ENCODE measurements around the gene SLC35G6.
"Not testable (repeated sequence)": the region's sequence is repeated elsewhere in the genome, so short reads cannot be mapped to it uniquely, and the experiment has no call there.

SLC35G6 gene

DNA sequence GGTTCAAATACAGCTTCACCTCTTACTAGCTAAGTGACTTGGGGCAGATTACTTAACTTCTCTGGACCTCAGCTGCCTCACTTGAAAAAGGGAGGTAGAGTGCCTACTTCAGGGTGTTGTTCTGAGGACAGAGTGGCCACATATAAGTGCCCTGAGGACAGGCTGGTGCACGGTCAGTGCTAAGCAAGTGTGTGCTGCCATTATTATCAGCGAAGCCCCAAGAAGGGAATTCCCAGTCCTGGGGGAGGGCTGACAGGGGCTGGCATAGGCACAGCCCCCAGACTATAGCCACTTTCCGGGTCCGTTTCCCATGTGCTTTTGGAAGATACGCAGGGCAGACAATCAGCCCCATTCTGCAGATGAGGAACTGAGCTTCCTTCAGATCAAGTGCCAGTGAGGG lies 4.3 kb upstream of the SLC35G6 start:
- no peak overlapping the region for H3K4me3 ChIP-seq (ENCODE audit: low read depth, low read length)
- TF ChIP-seq, protein P1, sequence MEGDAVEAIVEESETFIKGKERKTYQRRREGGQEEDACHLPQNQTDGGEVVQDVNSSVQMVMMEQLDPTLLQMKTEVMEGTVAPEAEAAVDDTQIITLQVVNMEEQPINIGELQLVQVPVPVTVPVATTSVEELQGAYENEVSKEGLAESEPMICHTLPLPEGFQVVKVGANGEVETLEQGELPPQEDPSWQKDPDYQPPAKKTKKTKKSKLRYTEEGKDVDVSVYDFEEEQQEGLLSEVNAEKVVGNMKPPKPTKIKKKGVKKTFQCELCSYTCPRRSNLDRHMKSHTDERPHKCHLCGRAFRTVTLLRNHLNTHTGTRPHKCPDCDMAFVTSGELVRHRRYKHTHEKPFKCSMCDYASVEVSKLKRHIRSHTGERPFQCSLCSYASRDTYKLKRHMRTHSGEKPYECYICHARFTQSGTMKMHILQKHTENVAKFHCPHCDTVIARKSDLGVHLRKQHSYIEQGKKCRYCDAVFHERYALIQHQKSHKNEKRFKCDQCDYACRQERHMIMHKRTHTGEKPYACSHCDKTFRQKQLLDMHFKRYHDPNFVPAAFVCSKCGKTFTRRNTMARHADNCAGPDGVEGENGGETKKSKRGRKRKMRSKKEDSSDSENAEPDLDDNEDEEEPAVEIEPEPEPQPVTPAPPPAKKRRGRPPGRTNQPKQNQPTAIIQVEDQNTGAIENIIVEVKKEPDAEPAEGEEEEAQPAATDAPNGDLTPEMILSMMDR (IDR thresholded peaks at IDR 0.05; ENCODE audit: borderline replicate concordance, insufficient read depth, low read depth, low read length) = no peak

DNA sequence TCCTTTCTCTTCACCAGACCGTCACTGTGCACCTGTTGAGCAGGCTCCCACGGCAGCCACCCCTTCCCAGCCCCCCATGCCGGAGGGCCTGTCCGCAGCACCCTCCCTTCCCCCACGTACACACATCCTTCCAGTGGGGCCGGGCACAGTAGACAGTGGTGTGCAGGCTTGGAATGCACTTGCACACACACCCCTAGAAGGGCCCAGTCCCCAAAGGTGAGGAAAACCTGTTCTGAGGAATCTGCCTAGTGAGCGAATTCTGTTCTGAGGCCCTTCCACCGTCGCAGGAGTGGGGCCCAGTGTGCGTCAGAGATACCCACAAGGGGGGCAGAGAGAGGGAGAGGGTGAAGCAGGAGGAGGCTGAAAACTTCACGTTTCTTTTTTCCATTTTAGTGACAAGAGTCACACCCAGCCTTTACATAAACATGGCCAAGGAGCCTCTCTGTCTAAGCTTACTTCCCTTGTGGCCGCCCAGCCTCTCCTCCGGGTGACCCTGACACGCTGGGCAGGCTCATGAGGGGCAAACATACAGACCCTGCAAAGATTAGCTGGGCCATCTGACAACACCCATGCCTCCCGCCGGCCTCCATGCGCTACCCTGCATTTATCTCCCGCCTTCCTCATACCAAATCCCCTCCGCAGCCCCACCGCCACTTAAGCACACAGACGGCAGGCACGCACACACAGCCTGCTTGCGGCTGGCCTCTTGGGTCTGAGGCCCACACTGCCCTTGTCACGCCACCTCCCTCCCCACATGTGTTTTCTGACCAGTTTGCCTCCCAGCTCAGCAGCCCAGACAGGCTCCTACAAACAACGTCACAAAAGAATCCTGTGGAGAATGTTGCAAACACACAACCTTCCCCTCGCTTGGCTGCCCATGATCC lies 3.6 kb upstream of the SLC35G6 start:
- TF ChIP-seq, protein P1 (IDR thresholded peaks at IDR 0.05; ENCODE audit: borderline replicate concordance, insufficient read depth, low read depth, low read length) = no peak
- H3K4me3 ChIP-seq (ENCODE audit: low read depth, low read length) = no peak overlapping the region

DNA sequence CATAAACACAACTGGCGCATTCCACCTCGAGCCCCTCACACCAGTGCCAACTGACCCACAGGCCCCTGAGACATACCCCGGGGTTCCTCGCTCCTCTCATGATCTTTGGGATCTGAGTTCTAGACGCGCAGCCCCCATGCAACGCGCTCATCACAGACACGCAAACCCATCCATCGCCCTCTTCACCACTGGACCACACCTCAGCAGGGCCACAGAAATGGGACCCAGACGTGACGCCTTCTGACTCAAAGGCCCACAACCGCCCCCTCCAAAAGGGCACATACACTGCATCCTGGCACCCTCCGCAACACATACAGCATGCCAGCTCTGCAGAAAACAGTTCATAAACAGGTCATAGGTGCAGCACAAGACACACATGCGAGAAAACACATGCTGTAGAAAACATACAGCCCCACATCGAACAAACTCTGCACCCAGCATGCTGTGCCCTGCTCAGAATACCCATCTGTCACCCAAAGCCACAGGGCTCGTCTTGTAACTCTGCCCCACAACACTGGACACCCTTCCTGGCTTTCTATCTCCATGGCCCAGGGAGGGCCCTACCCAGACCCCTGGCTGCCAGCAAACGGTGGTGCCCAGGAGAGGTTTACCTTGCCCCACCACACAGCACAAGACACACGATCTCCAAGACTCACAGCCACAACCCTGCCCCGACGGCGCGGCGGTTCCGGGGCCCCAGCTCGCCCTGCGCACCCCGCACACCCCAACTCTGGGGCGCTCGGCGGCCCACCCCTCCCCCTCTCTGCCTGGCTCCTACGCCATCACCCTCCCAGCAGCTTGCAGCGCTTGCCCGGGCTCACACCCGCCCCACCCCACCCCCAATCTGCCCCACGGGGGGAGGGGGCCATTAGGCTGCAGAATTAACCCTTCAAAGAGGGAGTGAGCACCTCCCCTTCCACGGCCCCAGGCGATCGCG lies 2.7 kb upstream of the SLC35G6 start:
- TF ChIP-seq, protein P1 (IDR thresholded peaks at IDR 0.05; ENCODE audit: borderline replicate concordance, insufficient read depth, low read depth, low read length) = no peak
- H3K4me3 ChIP-seq (ENCODE audit: low read depth, low read length) = peak overlapping the region; percentile 80

DNA sequence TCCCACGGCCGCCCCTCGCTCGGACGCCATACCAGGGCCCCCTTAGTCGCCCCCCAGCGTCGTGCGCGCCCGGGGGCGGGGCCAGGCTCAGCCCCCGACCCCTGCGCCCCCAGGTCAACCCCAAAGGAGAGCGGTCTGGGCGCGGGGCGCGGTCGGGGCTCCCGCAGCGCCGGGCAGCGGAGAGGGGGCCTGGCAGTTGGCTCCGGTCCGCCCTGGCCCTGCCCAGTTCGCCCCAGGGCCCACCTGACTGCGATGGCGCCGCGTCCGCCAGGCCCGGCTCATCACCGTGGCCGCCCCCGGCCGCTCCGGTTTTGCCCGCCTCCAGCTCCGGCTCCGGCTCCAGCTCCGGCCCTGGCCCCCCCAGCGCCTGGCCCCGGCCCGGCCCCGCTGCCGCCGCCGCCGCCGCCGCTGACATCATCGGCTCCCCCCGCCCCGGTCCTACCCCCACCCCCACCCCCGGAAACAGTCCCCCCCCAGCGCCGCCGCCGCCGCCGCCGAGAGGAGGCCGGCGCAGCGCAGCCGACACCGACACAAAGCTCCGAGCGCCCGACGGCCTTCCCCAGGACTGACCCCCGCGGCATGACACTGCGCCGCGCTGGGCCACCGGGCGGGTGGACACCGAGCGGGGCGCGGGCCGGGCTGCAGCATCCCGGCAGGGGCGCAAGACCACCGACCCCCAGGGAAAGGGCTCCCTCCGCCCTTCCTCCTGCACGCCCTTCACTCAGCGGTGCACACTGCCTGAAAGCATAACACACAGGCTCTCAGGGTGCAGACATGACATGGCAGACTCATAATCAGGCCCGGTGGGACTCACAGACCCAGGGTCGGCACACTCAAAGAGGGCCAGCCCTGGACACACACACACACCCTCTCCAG lies 1.8 kb upstream of the SLC35G6 start, which contains the start of gene ZBTB4:
Gene ZBTB4, minus strand, starts transcription at position 419 of the 876 bp plus-strand sequence. CDS start 12,830 bp downstream, outside the sequence.
- TF ChIP-seq, protein P1 (IDR thresholded peaks at IDR 0.05; ENCODE audit: borderline replicate concordance, insufficient read depth, low read depth, low read length) = no peak
- H3K4me3 ChIP-seq (ENCODE audit: low read depth, low read length) = peak within 1 kb of the TSS; percentile 80

DNA sequence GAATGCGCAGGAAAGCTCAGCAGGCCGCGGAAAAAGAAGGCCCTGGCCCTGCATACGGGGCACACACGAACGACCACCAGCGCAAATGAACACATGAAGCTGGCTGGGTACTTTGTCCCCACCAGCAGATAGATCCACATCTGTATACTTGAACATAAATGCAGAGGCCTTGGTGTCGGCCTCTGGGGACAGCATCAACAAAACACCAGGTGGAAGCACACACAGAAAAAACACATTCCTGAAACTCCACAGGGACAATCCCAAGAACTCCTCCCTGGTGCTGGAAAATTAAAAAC lies 1.2 kb upstream of the SLC35G6 start:
- TF ChIP-seq, protein P1 (IDR thresholded peaks at IDR 0.05; ENCODE audit: borderline replicate concordance, insufficient read depth, low read depth, low read length) = no peak
- H3K4me3 ChIP-seq (ENCODE audit: low read depth, low read length) = peak overlapping the region; percentile 80

DNA sequence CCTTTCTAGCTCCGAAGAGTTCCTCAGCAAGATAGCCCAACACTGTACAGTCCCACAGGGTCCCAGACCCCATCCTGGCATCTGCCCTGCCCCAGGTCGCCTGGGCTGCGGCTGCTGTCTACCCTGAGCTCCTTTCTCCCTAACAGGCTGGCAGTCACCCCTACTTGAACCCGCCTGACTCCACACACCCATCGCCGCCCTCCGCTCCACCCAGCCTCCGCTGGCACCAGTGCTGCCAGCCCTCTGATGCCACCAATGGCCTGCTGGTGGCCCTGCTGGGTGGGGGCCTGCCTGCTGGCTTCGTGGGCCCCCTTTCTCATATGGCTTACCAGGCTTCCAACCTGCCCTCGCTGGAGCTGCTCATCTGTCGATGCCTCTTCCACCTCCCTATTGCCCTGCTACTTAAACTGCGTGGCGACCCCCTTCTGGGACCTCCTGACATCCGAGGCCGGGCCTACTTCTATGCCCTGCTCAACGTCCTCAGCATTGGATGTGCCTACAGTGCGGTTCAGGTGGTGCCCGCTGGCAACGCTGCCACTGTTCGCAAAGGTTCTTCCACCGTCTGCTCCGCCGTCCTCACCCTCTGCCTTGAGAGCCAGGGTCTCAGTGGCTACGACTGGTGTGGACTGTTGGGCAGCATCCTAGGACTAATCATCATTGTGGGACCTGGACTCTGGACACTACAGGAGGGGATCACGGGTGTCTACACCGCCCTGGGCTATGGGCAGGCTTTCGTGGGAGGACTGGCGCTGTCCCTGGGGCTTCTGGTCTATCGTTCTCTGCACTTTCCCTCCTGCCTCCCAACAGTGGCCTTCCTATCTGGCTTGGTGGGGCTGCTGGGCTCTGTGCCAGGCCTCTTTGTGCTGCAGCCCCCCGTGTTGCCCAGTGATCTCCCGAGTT lies 846 bp downstream of the SLC35G6 start:
- H3K4me3 ChIP-seq (ENCODE audit: low read depth, low read length) = not testable (repeated sequence)

DNA sequence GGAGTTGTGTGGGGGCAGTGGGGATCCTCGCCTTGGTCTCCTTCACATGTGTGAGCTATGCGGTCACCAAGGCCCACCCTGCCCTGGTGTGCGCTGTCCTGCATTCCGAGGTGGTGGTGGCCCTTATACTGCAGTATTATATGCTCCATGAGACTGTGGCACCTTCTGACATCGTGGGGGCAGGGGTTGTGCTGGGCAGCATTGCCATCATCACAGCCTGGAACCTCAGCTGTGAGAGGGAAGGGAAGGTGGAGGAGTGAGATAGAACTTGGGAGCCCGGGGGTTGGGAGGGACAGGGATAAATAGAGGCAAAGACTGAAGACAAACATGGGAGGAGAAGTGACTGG lies 1.5 kb downstream of the SLC35G6 start:
- H3K4me3 ChIP-seq (ENCODE audit: low read depth, low read length) = peak overlapping the region; percentile 74
